ENCODE measurements around the gene DNAH1.

The DNAH1 gene

DNA sequence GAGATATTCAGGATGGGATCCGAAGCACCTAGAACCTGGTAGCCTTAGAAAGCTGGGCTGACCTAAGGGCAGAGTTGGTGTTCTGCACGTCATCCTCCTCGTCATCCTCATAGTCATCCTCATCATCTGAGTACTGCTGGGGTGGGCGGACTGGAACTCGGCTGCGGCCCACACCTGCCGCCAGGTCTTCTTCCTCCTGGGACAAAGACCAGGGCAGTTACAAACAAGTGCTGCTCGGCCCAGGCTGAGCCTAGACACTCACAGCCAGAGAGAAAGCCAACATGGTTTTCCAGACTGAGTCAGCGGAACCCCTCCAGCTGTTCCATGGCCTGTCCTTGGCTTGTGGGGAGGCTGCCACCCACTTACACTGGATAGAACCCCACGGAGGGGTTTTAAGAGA lies 88.3 kb downstream of the DNAH1 start:
- no peak for DNase-seq (ENCODE audit: low read depth)

GRCh38 chr3:52405066-52405465 lies 88.9 kb downstream of the DNAH1 start:
- DNase-seq (ENCODE audit: low read depth), result no peak

- no peak for DNase-seq (ENCODE audit: low read depth)
Observed at GRCh38 chr3:52405601-52406110, 89.5 kb downstream of the DNAH1 start.

- no peak for DNase-seq (ENCODE audit: low read depth)
Observed at GRCh38 chr3:52406231-52406661, 90.1 kb downstream of the DNAH1 start.

- no peak for DNase-seq (ENCODE audit: low read depth)
Observed at GRCh38 chr3:52406791-52407510, 90.8 kb downstream of the DNAH1 start.

DNA sequence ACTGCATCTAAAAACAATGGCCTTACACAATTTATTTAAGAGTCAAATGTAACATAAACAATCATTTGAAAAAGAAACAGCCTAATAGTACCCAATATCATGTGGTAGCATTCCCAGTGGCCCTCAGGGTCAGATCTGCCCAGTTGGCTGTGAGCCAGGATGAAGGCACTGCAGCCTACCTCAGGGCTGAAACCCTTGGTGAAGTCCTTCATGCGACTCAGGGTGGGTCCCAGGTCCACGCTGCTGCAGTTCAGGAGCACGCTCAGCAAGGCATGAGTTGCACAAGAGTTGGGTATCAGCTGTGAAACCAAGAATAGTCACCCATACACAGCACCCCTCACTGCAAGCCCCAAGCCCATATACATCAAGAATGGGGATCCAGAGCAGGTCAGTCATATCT lies 91.7 kb downstream of the DNAH1 start:
- no peak for DNase-seq (ENCODE audit: low read depth)

DNA sequence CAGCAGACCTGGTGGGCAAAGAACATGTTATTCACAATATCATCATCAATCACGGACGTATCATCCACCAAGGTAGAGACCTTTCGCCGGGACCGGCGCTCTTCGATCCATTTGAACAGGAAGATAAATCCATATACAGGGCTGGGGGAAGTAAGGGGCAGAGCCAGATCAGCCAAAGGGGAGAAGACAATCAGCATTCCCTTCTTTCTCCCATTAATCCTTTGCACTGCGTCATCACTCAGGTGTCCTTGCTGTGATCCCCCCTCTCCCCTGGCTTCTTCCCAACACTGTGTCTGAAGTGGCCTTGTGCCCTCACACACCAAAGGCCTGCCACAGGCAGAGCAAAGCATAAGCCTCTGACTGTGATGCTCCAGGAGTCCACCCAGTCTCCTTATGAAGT lies 92.3 kb downstream of the DNAH1 start:
- DNase-seq (ENCODE audit: low read depth), result no peak

DNA sequence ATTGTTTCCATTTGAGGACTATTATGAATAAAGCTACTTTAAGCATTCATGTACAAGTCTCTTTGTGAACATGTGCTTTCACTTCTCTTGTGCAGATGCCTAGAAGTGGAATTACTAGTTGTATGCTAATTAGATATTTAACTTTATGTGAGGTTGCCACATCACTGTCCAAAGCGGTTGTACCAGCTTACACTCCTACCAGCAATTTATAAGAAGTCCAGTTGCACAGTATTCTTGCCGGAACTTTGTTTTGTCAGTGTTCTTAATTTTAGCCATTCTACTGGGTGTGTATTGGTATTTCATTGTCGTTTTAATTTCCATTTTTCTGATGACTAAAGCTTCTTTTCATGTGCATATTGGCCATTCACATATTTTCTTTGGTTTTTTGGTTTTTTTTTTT lies 99.7 kb downstream of the DNAH1 start:
- DNase-seq (ENCODE audit: low read depth), result no peak

- no peak for DNase-seq (ENCODE audit: low read depth)
Observed at GRCh38 chr3:52420388-52420787, 104.3 kb downstream of the DNAH1 start.

DNA sequence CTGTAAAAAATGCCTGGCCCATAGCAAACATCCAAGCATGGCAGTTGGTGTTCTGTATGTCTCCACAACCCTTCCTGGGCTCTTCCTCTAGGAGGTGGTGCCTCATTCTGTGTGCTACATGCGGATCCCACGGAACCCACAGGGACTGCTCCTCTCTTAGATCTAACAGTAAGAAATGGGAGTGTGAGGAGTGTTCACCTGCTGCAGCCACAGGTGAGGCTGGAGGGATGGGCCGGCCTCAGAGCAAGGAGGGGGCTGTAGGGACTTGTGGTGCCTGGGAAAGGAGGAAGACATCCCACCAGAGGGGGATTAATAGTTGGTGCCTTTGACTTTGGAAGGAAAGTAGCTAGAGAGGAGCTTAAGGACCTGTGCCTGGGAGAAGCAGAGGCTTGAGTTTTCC lies 106.5 kb downstream of the DNAH1 start:
- DNase-seq (ENCODE audit: low read depth), result no peak

DNA sequence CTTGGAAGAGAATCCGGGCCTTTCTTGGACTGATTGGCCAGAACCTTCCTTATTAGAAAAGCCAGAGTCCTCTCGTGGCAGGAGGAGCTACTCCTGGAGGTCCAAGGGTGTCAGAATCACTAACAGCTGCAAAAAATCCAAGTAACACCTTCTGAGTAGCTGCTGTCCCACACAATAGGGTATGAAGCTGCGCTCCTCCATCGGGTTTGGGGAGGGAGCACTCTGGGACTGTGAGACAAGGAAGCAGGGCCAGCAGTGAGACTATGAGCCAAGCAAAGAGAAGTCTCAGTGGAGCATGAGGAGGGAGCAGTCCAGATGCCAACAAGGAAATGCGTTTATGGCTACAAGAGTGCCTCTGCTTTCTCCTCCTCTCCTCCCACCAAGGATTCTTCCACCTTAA lies 107.1 kb downstream of the DNAH1 start:
- DNase-seq (ENCODE audit: low read depth), result no peak

GRCh38 chr3:52428151-52429005 lies 112.3 kb downstream of the DNAH1 start:
- no peak for DNase-seq (ENCODE audit: low read depth)

DNA sequence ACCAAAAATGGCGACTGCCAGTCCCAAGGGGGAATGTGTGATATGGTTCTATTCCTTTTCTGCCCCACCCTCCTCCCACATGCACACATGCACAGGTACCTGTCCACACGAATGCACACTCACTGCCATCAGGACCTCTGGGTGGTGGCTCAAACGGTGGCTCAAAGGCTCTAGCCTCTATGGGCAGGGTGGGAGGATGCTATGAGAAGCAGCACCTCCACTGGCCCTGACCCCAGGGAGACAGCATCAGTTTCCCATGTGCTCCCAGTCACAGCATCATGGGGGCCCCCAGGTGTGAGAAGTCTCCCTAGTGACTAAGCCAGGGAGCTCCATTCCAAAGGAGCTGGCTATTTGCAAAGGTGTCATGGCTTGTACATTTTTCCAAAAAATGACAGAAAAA lies 112.9 kb downstream of the DNAH1 start:
- no peak for DNase-seq (ENCODE audit: low read depth)

DNA sequence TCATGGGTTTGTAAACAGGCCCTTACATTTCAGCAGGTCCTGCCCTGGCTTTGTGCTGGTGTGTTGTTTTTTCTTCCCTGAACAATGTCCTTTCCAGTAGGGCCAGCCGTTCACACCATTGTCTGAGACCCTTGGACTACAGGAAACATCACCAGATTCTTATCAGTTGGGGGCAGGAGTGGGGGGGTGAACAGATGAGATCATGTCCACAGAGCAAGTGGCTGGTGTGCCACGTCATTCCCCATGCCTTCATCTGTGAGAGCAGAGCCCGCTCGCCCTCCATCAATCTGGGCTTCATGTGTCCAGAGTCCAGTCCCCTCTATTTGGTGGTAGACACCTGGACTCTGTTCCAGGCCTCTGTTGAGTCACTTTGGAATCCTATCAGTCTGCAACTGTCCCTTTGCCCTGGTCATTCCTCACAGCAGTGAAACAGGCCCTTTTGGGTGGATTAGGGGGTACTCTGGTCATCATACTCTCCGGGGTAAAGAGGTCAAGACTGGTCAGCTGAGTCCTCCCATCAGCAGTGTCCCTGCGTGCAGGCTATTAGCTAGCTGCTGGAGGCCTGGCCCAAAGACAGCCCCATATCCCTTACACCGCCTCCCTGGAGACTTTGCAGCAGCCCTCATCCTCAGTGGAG lies 113.8 kb downstream of the DNAH1 start:
- DNase-seq (ENCODE audit: low read depth), result no peak

- no peak for DNase-seq (ENCODE audit: low read depth)
Observed at GRCh38 chr3:52430416-52430810, 114.3 kb downstream of the DNAH1 start.

- no peak for DNase-seq (ENCODE audit: low read depth)
Observed at GRCh38 chr3:52431459-52432223, 115.5 kb downstream of the DNAH1 start.

- no peak for DNase-seq (ENCODE audit: low read depth)
Observed at GRCh38 chr3:52432225-52432624, 116.1 kb downstream of the DNAH1 start.

DNA sequence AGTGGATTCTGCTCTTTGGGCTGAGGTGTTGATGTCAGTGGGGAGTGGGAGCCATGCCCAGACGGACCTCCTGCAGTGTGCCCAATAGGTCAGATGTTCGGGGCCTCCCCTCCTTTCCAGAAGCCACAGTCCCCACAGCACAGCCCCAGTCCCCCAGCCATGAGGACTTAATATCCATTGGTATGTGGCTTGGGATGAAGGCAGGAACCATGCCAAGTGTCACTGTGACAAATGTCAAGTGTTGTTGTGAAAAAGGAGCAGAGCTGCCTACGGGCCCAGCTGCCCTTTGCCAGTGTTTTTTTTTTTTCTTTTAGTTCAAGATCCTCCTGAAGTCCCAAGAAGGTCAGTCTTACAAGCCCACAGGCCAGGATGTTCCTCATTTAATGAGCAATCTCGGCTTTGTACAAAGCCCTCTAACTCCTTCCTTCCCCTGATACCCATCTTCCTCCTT lies 116.6 kb downstream of the DNAH1 start:
- no peak for DNase-seq (ENCODE audit: low read depth)

DNA sequence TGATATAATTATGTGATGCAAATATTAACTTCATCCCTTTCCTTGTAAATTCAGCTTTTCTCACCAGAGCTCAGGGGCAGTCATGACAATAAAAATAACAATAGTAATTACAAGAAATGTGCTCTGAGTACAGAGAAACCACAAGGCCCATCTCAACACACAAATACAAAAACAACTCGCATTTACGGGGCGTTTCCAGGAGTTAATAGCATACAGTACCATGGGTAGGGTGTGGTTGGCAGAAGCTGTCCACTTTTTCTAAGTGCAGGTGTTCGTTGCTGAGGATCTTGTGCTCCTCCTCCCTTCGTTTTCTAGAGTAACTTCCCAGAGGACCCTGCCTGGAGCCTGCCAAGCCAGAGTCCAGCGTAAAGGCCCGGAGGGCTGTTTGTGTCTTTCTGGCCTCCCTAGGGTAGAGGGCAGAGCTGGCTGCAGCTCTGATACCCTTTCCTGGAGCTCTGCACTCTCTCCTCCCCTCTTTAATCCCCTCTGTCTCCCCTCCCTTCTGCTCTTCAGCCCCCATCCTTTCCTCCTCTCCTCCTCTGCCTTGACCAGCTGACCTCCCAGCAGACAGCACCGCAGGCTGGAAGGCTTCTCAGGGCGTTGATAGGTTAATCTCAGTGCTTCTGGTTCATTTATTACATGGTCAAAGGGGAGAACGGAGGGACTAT lies 117.3 kb downstream of the DNAH1 start:
- DNase-seq (ENCODE audit: low read depth), result no peak

GRCh38 chr3:52433996-52434479 lies 117.9 kb downstream of the DNAH1 start:
- no peak for DNase-seq (ENCODE audit: low read depth)

DNA sequence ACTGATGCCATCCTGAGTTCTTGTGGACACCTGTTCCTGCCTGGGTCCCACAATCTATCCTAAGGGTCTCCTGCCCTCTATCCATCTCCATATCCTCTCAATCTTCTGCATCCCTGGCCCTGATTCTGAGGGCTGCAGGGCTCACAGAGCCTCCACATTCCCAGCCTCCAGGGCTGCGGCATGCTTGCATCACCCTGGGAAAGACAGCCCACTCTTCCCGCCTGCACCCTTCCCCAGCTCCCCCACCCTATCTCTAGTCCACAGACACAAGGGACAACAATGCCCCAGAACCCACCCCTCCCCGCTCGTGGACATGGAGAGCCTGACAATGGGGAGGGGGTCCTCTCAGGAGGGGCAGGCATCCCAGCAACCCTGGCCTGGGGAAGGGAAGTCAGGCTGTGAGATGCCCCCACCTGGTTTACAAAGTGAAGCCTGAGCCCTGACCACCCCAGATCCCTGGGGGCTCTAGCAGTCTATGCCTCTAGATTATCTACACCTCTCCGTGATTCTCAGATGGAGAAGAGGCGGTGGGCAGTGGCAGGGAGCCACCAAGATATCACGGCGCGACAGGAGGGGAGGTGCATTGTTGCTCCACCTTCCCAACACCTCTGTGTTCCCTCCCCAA lies 118.5 kb downstream of the DNAH1 start:
- DNase-seq (ENCODE audit: low read depth), result no peak

All from activated T-cell treated with anti-CD3 and anti-CD28 coated beads for 48 hours (primary cell).